Measurements from ENCODE around the gene KCNMB1. TPM values are rescaled to one million over a fixed set of nuclear protein-coding genes. Genes with fewer than 3 reads are reported as not detected.

KCNMB1 gene
- total RNA-seq, 1 donor from 2014 or later, result not detected

Other genes with a start within 250 kb of the KCNMB1 start
- gene C5orf58, start 156.4 kb downstream of the KCNMB1 start, total RNA-seq, result not detected in 2 replicates
- gene LCP2, start 91.6 kb downstream of the KCNMB1 start, total RNA-seq, result 7.0 and 8.5 TPM in 2 replicates
- gene KCNIP1, start 114.7 kb upstream of the KCNMB1 start, total RNA-seq, result not detected in 2 replicates

Measured in activated B cell treated with CpG ODN at 0.5 μM for 24 hours (primary cell).